Endothelial cell of umbilical vein (primary cell): ENCODE data around the gene VIPR2.

Source experiments
- EZH2 ChIP-seq: IDR thresholded peaks from 2 replicates; pipeline ENCODE4 v1.6.1; 2012; ENCODE audit warnings: borderline replicate concordance, low read depth, mild to moderate bottlenecking, moderate library complexity, low read length, inconsistent platforms; ENCODE audit not compliant: severe bottlenecking
- FOS ChIP-seq: IDR thresholded peaks from 2 replicates; pipeline ENCODE4 v1.6.1; 2011; ENCODE audit warnings: mild to moderate bottlenecking, low read length, moderate library complexity, borderline replicate concordance; ENCODE audit not compliant: insufficient read depth
- JUN ChIP-seq: IDR thresholded peaks from 2 replicates; pipeline ENCODE4 v1.6.1; 2011; ENCODE audit warnings: borderline replicate concordance, low read depth; ENCODE audit not compliant: insufficient read length, insufficient read depth
- MYC ChIP-seq: IDR thresholded peaks from one replicate; pipeline ENCODE4 v1.6.1; 2011; ENCODE audit warnings: mild to moderate bottlenecking, low read depth, low read length
- TF ChIP-seq, protein P1 (sequence below), 2 donors: IDR thresholded peaks; 1 replicate in 1 of 2; 2 replicates in 1 of 2; pipeline ENCODE4 v1.5.1; 2011; ENCODE audit warnings: low read length in 2 of 2, mild to moderate bottlenecking in 2 of 2, moderate library complexity in 2 of 2, control low read depth in 1 of 2, inconsistent platforms in 1 of 2, low read depth in 1 of 2; ENCODE audit not compliant: insufficient read depth in 1 of 2; ENCODE audit errors: extremely low read depth in 1 of 2

GRCh38 chr7:159142199-159142598 is 2.5 kb downstream of the VIPR2 start:
- TF ChIP-seq, protein P1, sequence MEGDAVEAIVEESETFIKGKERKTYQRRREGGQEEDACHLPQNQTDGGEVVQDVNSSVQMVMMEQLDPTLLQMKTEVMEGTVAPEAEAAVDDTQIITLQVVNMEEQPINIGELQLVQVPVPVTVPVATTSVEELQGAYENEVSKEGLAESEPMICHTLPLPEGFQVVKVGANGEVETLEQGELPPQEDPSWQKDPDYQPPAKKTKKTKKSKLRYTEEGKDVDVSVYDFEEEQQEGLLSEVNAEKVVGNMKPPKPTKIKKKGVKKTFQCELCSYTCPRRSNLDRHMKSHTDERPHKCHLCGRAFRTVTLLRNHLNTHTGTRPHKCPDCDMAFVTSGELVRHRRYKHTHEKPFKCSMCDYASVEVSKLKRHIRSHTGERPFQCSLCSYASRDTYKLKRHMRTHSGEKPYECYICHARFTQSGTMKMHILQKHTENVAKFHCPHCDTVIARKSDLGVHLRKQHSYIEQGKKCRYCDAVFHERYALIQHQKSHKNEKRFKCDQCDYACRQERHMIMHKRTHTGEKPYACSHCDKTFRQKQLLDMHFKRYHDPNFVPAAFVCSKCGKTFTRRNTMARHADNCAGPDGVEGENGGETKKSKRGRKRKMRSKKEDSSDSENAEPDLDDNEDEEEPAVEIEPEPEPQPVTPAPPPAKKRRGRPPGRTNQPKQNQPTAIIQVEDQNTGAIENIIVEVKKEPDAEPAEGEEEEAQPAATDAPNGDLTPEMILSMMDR (IDR thresholded peaks at IDR 0.05; ENCODE audit: extremely low read depth in 1 of 2, insufficient read depth in 1 of 2, low read depth in 1 of 2, low read length in 2 of 2) = no peak
- TF ChIP-seq JUN = no peak
- no peak for TF ChIP-seq EZH2
- no peak for TF ChIP-seq FOS
- no peak for TF ChIP-seq MYC
